Measurements from ENCODE around the gene RPTOR.

DNA sequence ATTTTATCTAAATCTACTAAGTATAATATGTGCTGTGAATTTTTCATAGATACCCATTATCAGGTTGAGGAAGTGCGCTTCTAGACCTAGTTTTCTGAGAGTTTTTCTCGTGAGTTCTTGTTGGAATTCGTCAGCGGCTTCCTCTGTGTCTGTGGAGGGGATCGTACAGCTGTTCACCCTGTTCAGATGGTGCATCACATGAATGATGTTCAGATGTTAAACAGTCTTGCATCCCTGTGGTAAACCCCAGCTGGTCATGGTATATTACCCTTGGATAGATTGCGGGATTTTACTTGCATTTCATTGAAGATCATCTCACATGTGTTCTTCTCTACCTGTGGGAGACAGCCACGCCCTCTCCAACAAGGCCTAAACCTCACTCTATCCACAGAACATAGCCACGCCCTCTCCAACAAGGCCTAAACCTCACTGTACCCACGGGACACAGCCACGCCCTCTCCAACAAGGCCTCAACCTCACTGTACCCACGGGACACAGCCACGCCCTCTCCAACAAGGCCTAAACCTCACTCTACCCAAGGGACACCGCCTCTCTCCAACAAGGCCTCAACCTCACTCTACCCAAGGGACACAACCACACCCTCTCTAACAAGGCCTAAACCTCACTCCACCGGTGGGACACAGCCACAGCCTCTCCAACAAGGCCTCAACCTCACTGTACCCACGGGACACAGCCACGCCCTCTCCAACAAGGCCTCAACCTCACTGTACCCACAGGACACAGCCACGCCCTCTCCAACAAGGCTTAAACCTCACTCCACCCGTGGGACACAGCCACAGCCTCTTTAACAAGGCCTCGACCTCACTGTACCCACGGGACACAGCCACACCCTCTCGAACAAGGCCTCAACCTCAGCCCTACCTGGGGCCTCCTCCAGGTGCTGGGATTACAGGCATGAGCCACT, 266.8 kb downstream of the RPTOR start:
- TF ChIP-seq, protein P1, sequence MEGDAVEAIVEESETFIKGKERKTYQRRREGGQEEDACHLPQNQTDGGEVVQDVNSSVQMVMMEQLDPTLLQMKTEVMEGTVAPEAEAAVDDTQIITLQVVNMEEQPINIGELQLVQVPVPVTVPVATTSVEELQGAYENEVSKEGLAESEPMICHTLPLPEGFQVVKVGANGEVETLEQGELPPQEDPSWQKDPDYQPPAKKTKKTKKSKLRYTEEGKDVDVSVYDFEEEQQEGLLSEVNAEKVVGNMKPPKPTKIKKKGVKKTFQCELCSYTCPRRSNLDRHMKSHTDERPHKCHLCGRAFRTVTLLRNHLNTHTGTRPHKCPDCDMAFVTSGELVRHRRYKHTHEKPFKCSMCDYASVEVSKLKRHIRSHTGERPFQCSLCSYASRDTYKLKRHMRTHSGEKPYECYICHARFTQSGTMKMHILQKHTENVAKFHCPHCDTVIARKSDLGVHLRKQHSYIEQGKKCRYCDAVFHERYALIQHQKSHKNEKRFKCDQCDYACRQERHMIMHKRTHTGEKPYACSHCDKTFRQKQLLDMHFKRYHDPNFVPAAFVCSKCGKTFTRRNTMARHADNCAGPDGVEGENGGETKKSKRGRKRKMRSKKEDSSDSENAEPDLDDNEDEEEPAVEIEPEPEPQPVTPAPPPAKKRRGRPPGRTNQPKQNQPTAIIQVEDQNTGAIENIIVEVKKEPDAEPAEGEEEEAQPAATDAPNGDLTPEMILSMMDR (IDR thresholded peaks at IDR 0.05; ENCODE audit: poor library complexity, severe bottlenecking): no peak
- TF ChIP-seq, protein P2, sequence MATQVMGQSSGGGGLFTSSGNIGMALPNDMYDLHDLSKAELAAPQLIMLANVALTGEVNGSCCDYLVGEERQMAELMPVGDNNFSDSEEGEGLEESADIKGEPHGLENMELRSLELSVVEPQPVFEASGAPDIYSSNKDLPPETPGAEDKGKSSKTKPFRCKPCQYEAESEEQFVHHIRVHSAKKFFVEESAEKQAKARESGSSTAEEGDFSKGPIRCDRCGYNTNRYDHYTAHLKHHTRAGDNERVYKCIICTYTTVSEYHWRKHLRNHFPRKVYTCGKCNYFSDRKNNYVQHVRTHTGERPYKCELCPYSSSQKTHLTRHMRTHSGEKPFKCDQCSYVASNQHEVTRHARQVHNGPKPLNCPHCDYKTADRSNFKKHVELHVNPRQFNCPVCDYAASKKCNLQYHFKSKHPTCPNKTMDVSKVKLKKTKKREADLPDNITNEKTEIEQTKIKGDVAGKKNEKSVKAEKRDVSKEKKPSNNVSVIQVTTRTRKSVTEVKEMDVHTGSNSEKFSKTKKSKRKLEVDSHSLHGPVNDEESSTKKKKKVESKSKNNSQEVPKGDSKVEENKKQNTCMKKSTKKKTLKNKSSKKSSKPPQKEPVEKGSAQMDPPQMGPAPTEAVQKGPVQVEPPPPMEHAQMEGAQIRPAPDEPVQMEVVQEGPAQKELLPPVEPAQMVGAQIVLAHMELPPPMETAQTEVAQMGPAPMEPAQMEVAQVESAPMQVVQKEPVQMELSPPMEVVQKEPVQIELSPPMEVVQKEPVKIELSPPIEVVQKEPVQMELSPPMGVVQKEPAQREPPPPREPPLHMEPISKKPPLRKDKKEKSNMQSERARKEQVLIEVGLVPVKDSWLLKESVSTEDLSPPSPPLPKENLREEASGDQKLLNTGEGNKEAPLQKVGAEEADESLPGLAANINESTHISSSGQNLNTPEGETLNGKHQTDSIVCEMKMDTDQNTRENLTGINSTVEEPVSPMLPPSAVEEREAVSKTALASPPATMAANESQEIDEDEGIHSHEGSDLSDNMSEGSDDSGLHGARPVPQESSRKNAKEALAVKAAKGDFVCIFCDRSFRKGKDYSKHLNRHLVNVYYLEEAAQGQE (IDR thresholded peaks at IDR 0.05; ENCODE audit: borderline replicate concordance): no peak
- no peak for TF ChIP-seq RAD21 (conservative IDR thresholded peaks at IDR 0.05)
